ENCODE results near the gene BRIX1. TPM values are rescaled to one million over a fixed set of nuclear protein-coding genes. Genes with fewer than 3 reads are reported as not detected.

Gene BRIX1
- total RNA-seq, 1 donor from 2014 or later, result 20.2 TPM

- DNase-seq (ENCODE audit: extremely low spot score, unreplicated experiment), result no peak
- no peak overlapping the region for H3K4me3 Mint-ChIP-seq (ENCODE audit: unreplicated experiment)
- H3K4me1 Mint-ChIP-seq (ENCODE audit: unreplicated experiment), result no peaks in the 10 kb centered on the region
- no peak overlapping the region for H3K27ac Mint-ChIP-seq (ENCODE audit: unreplicated experiment)
- H3K27me3 Mint-ChIP-seq (ENCODE audit: unreplicated experiment), result no peaks in the 10 kb centered on the region
- no peak for TF ChIP-seq CTCF (IDR thresholded peaks at IDR 0.05)
- no peaks in the 10 kb centered on the region for H3K9me3 Mint-ChIP-seq (ENCODE audit: unreplicated experiment)
- peaks cover 51% of the 10 kb centered on the region for H3K36me3 Mint-ChIP-seq (ENCODE audit: unreplicated experiment)
Measured at GRCh38 chr5:34944460-34945047, 29.0 kb downstream of the BRIX1 start.

GRCh38 chr5:34957321-34957720 lies 41.8 kb downstream of the BRIX1 start:
- no peaks in the 10 kb centered on the region for H3K9me3 Mint-ChIP-seq (ENCODE audit: unreplicated experiment)
- DNase-seq (ENCODE audit: extremely low spot score, unreplicated experiment), result no peak
- peaks cover 24% of the 10 kb centered on the region for H3K36me3 Mint-ChIP-seq (ENCODE audit: unreplicated experiment)
- H3K4me1 Mint-ChIP-seq (ENCODE audit: unreplicated experiment), result no peaks in the 10 kb centered on the region
- no peak overlapping the region for H3K27ac Mint-ChIP-seq (ENCODE audit: unreplicated experiment)
- no peak for TF ChIP-seq CTCF (IDR thresholded peaks at IDR 0.05)
- no peaks in the 10 kb centered on the region for H3K27me3 Mint-ChIP-seq (ENCODE audit: unreplicated experiment)
- H3K4me3 Mint-ChIP-seq (ENCODE audit: unreplicated experiment), result no peak overlapping the region

GRCh38 chr5:34957857-34958690 lies 42.6 kb downstream of the BRIX1 start:
- H3K27ac Mint-ChIP-seq (ENCODE audit: unreplicated experiment), result no peak overlapping the region
- H3K9me3 Mint-ChIP-seq (ENCODE audit: unreplicated experiment), result no peaks in the 10 kb centered on the region
- H3K36me3 Mint-ChIP-seq (ENCODE audit: unreplicated experiment), result peaks cover 23% of the 10 kb centered on the region
- no peak overlapping the region for H3K4me3 Mint-ChIP-seq (ENCODE audit: unreplicated experiment)
- DNase-seq (ENCODE audit: extremely low spot score, unreplicated experiment), result no peak
- no peaks in the 10 kb centered on the region for H3K27me3 Mint-ChIP-seq (ENCODE audit: unreplicated experiment)
- peak; percentile 58 for TF ChIP-seq CTCF (IDR thresholded peaks at IDR 0.05)
- no peaks in the 10 kb centered on the region for H3K4me1 Mint-ChIP-seq (ENCODE audit: unreplicated experiment)

- H3K27me3 Mint-ChIP-seq (ENCODE audit: unreplicated experiment), result no peaks in the 10 kb centered on the region
- H3K4me3 Mint-ChIP-seq (ENCODE audit: unreplicated experiment), result no peak overlapping the region
- no peak for TF ChIP-seq CTCF (IDR thresholded peaks at IDR 0.05)
- H3K9me3 Mint-ChIP-seq (ENCODE audit: unreplicated experiment), result no peaks in the 10 kb centered on the region
- H3K36me3 Mint-ChIP-seq (ENCODE audit: unreplicated experiment), result peaks cover 19% of the 10 kb centered on the region
- DNase-seq (ENCODE audit: extremely low spot score, unreplicated experiment), result no peak
- no peak overlapping the region for H3K27ac Mint-ChIP-seq (ENCODE audit: unreplicated experiment)
- H3K4me1 Mint-ChIP-seq (ENCODE audit: unreplicated experiment), result no peaks in the 10 kb centered on the region
Measured at GRCh38 chr5:34959323-34959722, 43.8 kb downstream of the BRIX1 start.

- no peak overlapping the region for H3K4me3 Mint-ChIP-seq (ENCODE audit: unreplicated experiment)
- no peaks in the 10 kb centered on the region for H3K4me1 Mint-ChIP-seq (ENCODE audit: unreplicated experiment)
- H3K36me3 Mint-ChIP-seq (ENCODE audit: unreplicated experiment), result peaks cover 10% of the 10 kb centered on the region
- no peak for DNase-seq (ENCODE audit: extremely low spot score, unreplicated experiment)
- H3K27ac Mint-ChIP-seq (ENCODE audit: unreplicated experiment), result no peak overlapping the region
- H3K9me3 Mint-ChIP-seq (ENCODE audit: unreplicated experiment), result peaks cover 14% of the 10 kb centered on the region
- H3K27me3 Mint-ChIP-seq (ENCODE audit: unreplicated experiment), result no peaks in the 10 kb centered on the region
- no peak for TF ChIP-seq CTCF (IDR thresholded peaks at IDR 0.05)
Measured at GRCh38 chr5:34967540-34967939, 52.0 kb downstream of the BRIX1 start.
